Activated CD4-positive, alpha-beta T cell treated with anti-CD3 and anti-CD28 coated beads, Interleukin-2, amount 10 ng/mL, durations not matched to agents 24 days and 14 days (primary cell): ENCODE measurements around the gene MAP7. TPM values are rescaled to one million over a fixed set of nuclear protein-coding genes. Genes with fewer than 3 reads are reported as not detected.

Experiments
- DNase-seq: peaks from one replicate; pipeline ENCODE4 v3.0.0; 2022
- H3K27ac Mint-ChIP-seq: one replicate; pipeline ENCODE4 v1.8.0; 2022; ENCODE audit warnings: mild to moderate bottlenecking, mixed read lengths
- H3K27me3 Mint-ChIP-seq: one replicate; pipeline ENCODE4 v1.8.0; 2022; ENCODE audit warnings: mixed read lengths
- H3K36me3 Mint-ChIP-seq: one replicate; pipeline ENCODE4 v1.8.0; 2022; ENCODE audit warnings: low read depth, mild to moderate bottlenecking, mixed read lengths
- H3K4me1 Mint-ChIP-seq: one replicate; pipeline ENCODE4 v1.8.0; 2021; ENCODE audit warnings: mixed read lengths
- H3K4me3 Mint-ChIP-seq: one replicate; pipeline ENCODE4 v1.8.0; 2022; ENCODE audit warnings: mild to moderate bottlenecking, moderate library complexity, mixed read lengths
- H3K9me3 Mint-ChIP-seq: one replicate; pipeline ENCODE4 v1.8.0; 2021; ENCODE audit warnings: mixed read lengths
- intact Hi-C: fragments of 100-400 bp; cut with micrococcal nuclease; formaldehyde crosslinking; loops from one replicate; pipeline ENCODE4 v1.15.1; 2023
- total RNA-seq: library from RNA; stranded (reverse); gene quantifications from 2 replicates; pipeline ENCODE4 v1.2.3, GENCODE V29; 2022

The MAP7 gene
- total RNA-seq, 1 donor from 2014 or later: 1.0 TPM

DNA sequence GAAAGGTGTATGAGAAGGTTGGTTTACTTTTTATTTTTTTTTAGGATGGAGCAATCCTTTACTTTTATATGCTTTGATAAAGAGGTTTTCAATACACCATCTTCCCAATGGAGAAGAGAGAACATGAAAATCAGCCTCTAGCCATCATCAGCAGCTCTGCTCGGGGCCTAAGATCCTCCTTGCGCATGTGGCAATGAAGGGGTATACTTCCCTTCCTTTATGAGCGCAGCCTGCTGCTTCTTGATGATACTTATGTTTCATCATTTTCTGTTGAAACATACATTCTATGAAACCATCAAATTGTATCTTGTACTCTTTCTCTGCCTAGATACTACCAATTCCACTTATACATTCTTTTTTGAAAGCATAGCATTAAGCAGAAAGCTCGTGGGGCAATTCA lies 74.5 kb downstream of the MAP7 start:
- Mint-ChIP-seq H3K9me3 (no peaks in the 10 kb centered on the region), H3K27me3 (peaks cover 26% of the 10 kb centered on the region)

DNA sequence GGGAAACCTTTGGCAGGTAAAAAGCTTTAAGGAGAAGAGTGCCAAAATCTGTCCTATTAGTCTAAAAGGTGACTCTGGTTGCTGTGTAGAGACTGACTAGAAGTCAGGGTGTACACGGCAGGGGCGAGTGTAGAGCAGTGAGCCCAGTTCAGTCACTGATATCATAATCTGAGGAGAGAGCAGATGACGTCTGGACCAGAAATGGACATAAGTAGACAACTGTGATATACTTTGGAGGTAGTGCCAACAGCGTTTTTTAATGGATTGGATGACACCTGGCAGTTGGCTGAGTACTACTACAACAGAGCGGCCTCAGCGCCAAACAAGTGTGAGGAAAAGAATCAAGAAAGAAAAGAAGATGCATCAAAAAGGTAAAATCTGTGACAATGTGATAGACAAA lies 76.0 kb downstream of the MAP7 start:
- Mint-ChIP-seq H3K4me1 (peaks cover 5% of the 10 kb centered on the region), H3K9me3 (no peaks in the 10 kb centered on the region), H3K27me3 (peaks cover 23% of the 10 kb centered on the region), H3K36me3 (no peaks in the 10 kb centered on the region), H3K27ac (no peak overlapping the region), H3K4me3 (no peak overlapping the region)
- DNase-seq: no peak
- intact Hi-C loops: no loop called here

More for the DNA sequence above, 74.5 kb downstream of the MAP7 start:
- Mint-ChIP-seq H3K4me1 (peaks cover 2% of the 10 kb centered on the region), H3K4me3 (no peak overlapping the region), H3K36me3 (no peaks in the 10 kb centered on the region), H3K27ac (no peak overlapping the region)
- no peak for DNase-seq
- intact Hi-C loops: no loop called here

DNA sequence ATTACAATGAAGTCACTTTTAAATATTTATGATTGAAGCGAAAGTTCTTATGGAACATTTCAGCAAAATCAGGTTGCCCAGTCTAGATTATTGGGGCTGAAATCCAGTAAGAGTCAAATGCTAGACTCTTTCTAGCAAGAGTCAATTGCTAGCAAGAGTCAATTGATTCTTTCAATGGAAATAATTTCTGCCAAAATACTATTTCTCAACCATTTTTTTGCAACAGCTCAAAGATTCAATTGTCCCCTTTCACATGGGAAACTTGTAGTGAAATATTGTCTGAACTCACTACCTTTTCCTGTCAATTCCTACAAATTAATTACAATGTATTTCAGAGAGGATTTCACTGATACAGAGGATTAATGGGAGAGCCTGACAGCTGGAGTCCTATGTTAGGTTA lies 78.3 kb downstream of the MAP7 start:
- no peak overlapping the region for H3K4me3 Mint-ChIP-seq
- intact Hi-C loops: no loop called here
- no peaks in the 10 kb centered on the region for H3K36me3 Mint-ChIP-seq
- H3K9me3 Mint-ChIP-seq: no peaks in the 10 kb centered on the region
- H3K27me3 Mint-ChIP-seq: peaks cover 14% of the 10 kb centered on the region
- no peak for DNase-seq
- peaks cover 7% of the 10 kb centered on the region for H3K4me1 Mint-ChIP-seq
- no peak overlapping the region for H3K27ac Mint-ChIP-seq

- Mint-ChIP-seq H3K4me3 (no peak overlapping the region), H3K27ac (no peak overlapping the region), H3K36me3 (no peaks in the 10 kb centered on the region), H3K9me3 (no peaks in the 10 kb centered on the region), H3K4me1 (peaks cover 7% of the 10 kb centered on the region), H3K27me3 (peaks cover 17% of the 10 kb centered on the region)
- intact Hi-C loops: no loop called here
- no peak for DNase-seq
Observed at GRCh38 chr6:136471372-136471771, 78.8 kb downstream of the MAP7 start.

GRCh38 chr6:136470044-136470443 lies 80.2 kb downstream of the MAP7 start:
- Mint-ChIP-seq H3K27ac (no peak overlapping the region), H3K4me1 (peaks cover 7% of the 10 kb centered on the region), H3K9me3 (no peaks in the 10 kb centered on the region), H3K27me3 (peaks cover 21% of the 10 kb centered on the region), H3K4me3 (no peak overlapping the region), H3K36me3 (no peaks in the 10 kb centered on the region)
- DNase-seq: no peak
- intact Hi-C loops: no loop called here

DNA sequence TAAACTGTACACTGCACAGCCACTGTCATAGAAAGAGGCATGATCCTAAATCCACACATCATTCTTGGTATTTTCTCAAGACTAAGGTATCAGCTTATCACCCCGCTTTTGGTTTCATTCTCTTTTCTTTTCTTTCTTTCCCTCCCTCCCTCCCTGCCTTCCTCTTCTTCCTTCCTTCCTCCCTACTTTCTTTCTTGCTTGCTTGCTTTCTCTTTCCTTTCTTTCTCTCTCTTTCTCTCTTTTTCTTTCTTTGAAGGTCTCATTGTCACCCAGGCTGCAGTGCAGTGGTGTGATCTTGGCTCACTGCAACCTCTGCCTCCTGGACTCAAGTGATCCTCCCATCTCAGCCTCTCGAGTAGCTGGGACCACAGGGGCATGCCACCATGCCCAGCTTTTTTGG lies 81.1 kb downstream of the MAP7 start:
- intact Hi-C loops: no loop called here
- no peak for DNase-seq

GRCh38 chr6:136468711-136469110 lies 81.5 kb downstream of the MAP7 start:
- H3K36me3 Mint-ChIP-seq: no peaks in the 10 kb centered on the region
- no peaks in the 10 kb centered on the region for H3K9me3 Mint-ChIP-seq
- peaks cover 22% of the 10 kb centered on the region for H3K27me3 Mint-ChIP-seq
- intact Hi-C loops: no loop called here
- H3K4me1 Mint-ChIP-seq: peaks cover 11% of the 10 kb centered on the region
- no peak for DNase-seq
- H3K27ac Mint-ChIP-seq: no peak overlapping the region
- H3K4me3 Mint-ChIP-seq: no peak overlapping the region

More for the DNA sequence above, 81.1 kb downstream of the MAP7 start:
- peaks cover 7% of the 10 kb centered on the region for H3K4me1 Mint-ChIP-seq
- peaks cover 20% of the 10 kb centered on the region for H3K27me3 Mint-ChIP-seq
- no peaks in the 10 kb centered on the region for H3K9me3 Mint-ChIP-seq
- no peak overlapping the region for H3K27ac Mint-ChIP-seq
- H3K36me3 Mint-ChIP-seq: no peaks in the 10 kb centered on the region
- H3K4me3 Mint-ChIP-seq: no peak overlapping the region

- peaks cover 24% of the 10 kb centered on the region for H3K27me3 Mint-ChIP-seq
- no peaks in the 10 kb centered on the region for H3K36me3 Mint-ChIP-seq
- DNase-seq: no peak
- peaks cover 11% of the 10 kb centered on the region for H3K4me1 Mint-ChIP-seq
- no peak overlapping the region for H3K4me3 Mint-ChIP-seq
- H3K9me3 Mint-ChIP-seq: no peaks in the 10 kb centered on the region
- intact Hi-C loops: no loop called here
- H3K27ac Mint-ChIP-seq: no peak overlapping the region
Observed at GRCh38 chr6:136467186-136467585, 83.0 kb downstream of the MAP7 start.

GRCh38 chr6:136466777-136467176 lies 83.4 kb downstream of the MAP7 start:
- Mint-ChIP-seq H3K4me3 (no peak overlapping the region), H3K4me1 (peaks cover 11% of the 10 kb centered on the region), H3K27me3 (peaks cover 24% of the 10 kb centered on the region), H3K36me3 (no peaks in the 10 kb centered on the region), H3K9me3 (no peaks in the 10 kb centered on the region), H3K27ac (no peak overlapping the region)
- intact Hi-C loops: no loop called here
- DNase-seq: no peak

- peaks cover 24% of the 10 kb centered on the region for H3K27me3 Mint-ChIP-seq
- H3K4me1 Mint-ChIP-seq: peaks cover 9% of the 10 kb centered on the region
- no peak overlapping the region for H3K4me3 Mint-ChIP-seq
- no peaks in the 10 kb centered on the region for H3K9me3 Mint-ChIP-seq
- no peak for DNase-seq
- intact Hi-C loops: no loop called here
- no peak overlapping the region for H3K27ac Mint-ChIP-seq
- H3K36me3 Mint-ChIP-seq: no peaks in the 10 kb centered on the region
Observed at GRCh38 chr6:136465766-136466303, 84.4 kb downstream of the MAP7 start.

GRCh38 chr6:136464874-136465273 lies 85.3 kb downstream of the MAP7 start:
- peaks cover 9% of the 10 kb centered on the region for H3K4me1 Mint-ChIP-seq
- DNase-seq: no peak
- intact Hi-C loops: no loop called here
- H3K27ac Mint-ChIP-seq: no peak overlapping the region
- no peaks in the 10 kb centered on the region for H3K9me3 Mint-ChIP-seq
- H3K4me3 Mint-ChIP-seq: no peak overlapping the region
- no peaks in the 10 kb centered on the region for H3K36me3 Mint-ChIP-seq
- H3K27me3 Mint-ChIP-seq: peaks cover 18% of the 10 kb centered on the region

DNA sequence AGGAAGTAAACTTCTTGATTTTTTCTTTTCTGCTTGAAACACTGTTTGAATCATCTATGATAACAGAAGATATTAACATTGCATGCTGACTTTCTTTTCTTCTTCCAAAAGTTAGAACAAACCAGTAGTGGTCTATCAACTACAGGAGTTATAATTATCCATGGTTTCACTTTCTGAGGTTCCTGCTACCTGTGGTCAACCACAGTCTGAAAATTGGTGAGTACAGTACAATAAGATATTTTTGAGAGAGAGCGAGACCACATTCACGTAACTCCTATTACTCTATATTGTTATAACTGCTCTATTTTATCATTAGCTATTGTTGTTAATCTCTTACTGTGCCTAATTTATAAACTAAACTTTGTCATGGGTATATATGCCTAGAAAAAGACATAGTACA lies 86.1 kb downstream of the MAP7 start:
- no peak overlapping the region for H3K4me3 Mint-ChIP-seq
- H3K36me3 Mint-ChIP-seq: no peaks in the 10 kb centered on the region
- H3K27me3 Mint-ChIP-seq: peaks cover 22% of the 10 kb centered on the region
- peaks cover 5% of the 10 kb centered on the region for H3K4me1 Mint-ChIP-seq
- H3K27ac Mint-ChIP-seq: no peak overlapping the region
- intact Hi-C loops: no loop called here
- no peaks in the 10 kb centered on the region for H3K9me3 Mint-ChIP-seq
- no peak for DNase-seq

DNA sequence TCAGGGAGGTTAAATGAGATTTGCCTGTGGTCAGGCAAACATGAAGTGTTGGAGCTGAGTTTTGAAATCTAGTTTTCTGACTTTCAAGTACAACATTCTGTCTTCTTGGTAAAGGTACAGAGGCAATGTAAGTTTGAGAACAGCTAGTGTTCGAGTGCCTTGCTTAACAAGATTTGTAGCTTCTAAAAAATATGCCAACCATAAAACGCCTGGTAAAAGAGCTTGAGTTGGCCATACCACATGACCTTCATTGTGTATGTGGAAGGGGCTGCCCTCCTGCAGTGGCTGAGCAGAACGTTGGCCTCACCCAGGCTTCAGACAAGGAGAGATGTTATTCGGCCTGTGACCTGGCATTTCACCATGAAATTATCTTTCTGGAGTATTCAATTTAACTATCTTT lies 86.5 kb downstream of the MAP7 start:
- Mint-ChIP-seq H3K4me1 (peaks cover 5% of the 10 kb centered on the region), H3K4me3 (no peak overlapping the region), H3K36me3 (no peaks in the 10 kb centered on the region), H3K9me3 (no peaks in the 10 kb centered on the region), H3K27me3 (peaks cover 24% of the 10 kb centered on the region), H3K27ac (no peak overlapping the region)
- no peak for DNase-seq
- intact Hi-C loops: no loop called here

DNA sequence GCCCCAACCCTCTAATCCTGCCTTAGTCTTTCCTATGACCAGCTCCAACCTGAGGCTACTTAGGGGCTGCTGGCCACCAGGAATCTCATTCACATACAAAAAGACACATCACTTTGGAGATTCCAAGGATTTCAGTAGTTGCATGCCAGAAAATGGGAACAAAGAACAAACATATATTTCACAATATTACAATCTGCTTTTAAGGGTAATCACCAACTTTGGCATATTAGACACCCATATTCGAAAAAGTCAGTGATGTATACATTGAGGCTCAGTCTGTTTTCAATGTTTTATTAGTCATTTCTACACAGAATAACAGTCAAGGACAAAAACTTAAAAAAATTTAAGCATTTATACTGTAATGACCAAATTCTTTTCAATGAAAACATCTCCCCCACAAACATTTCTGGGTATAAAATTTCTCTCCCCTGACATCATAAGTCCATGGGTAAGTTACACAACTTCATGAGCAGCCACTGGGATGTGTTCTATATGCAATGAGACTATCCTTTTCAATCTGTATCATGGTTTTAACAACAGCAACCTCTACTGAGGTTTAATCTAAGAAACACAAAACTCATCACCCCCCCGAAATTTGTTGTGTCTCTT lies 103.5 kb downstream of the MAP7 start:
- Mint-ChIP-seq H3K4me1 (no peaks in the 10 kb centered on the region), H3K36me3 (no peaks in the 10 kb centered on the region)
- no peak for DNase-seq

GRCh38 chr6:136446145-136446544 lies 104.1 kb downstream of the MAP7 start:
- intact Hi-C loops: no loop called here
- no peak overlapping the region for H3K4me3 Mint-ChIP-seq
- no peaks in the 10 kb centered on the region for H3K36me3 Mint-ChIP-seq
- H3K27me3 Mint-ChIP-seq: peaks cover 13% of the 10 kb centered on the region
- no peak overlapping the region for H3K27ac Mint-ChIP-seq
- H3K9me3 Mint-ChIP-seq: no peaks in the 10 kb centered on the region
- DNase-seq: no peak
- no peaks in the 10 kb centered on the region for H3K4me1 Mint-ChIP-seq

More for the DNA sequence above, 103.5 kb downstream of the MAP7 start:
- Mint-ChIP-seq H3K9me3 (no peaks in the 10 kb centered on the region), H3K27me3 (peaks cover 16% of the 10 kb centered on the region), H3K27ac (no peak overlapping the region), H3K4me3 (no peak overlapping the region)
- intact Hi-C loops: no loop called here
